ENCODE results near the gene PHF21A. TPM values are rescaled to one million over a fixed set of nuclear protein-coding genes. Genes with fewer than 3 reads are reported as not detected.

PHF21A gene
- total RNA-seq, 1 donor from 2014 or later: 35.9 TPM

GRCh38 chr11:45918331-45918941 lies 202.8 kb downstream of the PHF21A start:
- peaks cover 2% of the 10 kb centered on the region for H3K36me3 Mint-ChIP-seq (ENCODE audit: low read depth)
- peak overlapping the region; percentile 96 for H3K27ac Mint-ChIP-seq (ENCODE audit: unreplicated experiment)
- H3K4me1 Mint-ChIP-seq (ENCODE audit: low read depth): peaks cover 19% of the 10 kb centered on the region
- DNase-seq (ENCODE audit: low spot score): peak; percentile 94
- no peak for TF ChIP-seq CTCF (IDR thresholded peaks at IDR 0.05)
- H3K4me3 Mint-ChIP-seq (ENCODE audit: unreplicated experiment): peak overlapping the region; percentile 89
- H3K27me3 Mint-ChIP-seq (ENCODE audit: low read depth): peaks cover 9% of the 10 kb centered on the region
- H3K9me3 Mint-ChIP-seq (ENCODE audit: low read depth): no peaks in the 10 kb centered on the region

GRCh38 chr11:45917623-45918330 lies 203.5 kb downstream of the PHF21A start, which contains the start of gene PEX16:
TSS of gene PEX16 (minus strand) at chr11:45917877. CDS start at chr11:45917811, 66 bp downstream.
- Mint-ChIP-seq H3K36me3 (ENCODE audit: low read depth) (peaks cover 2% of the 10 kb centered on the region), H3K4me3 (ENCODE audit: unreplicated experiment) (peak within 1 kb of the TSS; percentile 89), H3K9me3 (ENCODE audit: low read depth) (no peaks in the 10 kb centered on the region), H3K27me3 (ENCODE audit: low read depth) (peaks cover 5% of the 10 kb centered on the region), H3K4me1 (ENCODE audit: low read depth) (peaks cover 16% of the 10 kb centered on the region), H3K27ac (ENCODE audit: unreplicated experiment) (peak within 1 kb of the TSS; percentile 96)
- DNase-seq (ENCODE audit: low spot score): peak; percentile 100
- TF ChIP-seq CTCF (IDR thresholded peaks at IDR 0.05): no peak

- no peak for TF ChIP-seq CTCF (IDR thresholded peaks at IDR 0.05)
- H3K9me3 Mint-ChIP-seq (ENCODE audit: low read depth): no peaks in the 10 kb centered on the region
Measured at GRCh38 chr11:45917286-45917622, 204.0 kb downstream of the PHF21A start.

GRCh38 chr11:45915446-45915845 lies 205.8 kb downstream of the PHF21A start:
- H3K4me1 Mint-ChIP-seq (ENCODE audit: low read depth): peaks cover 12% of the 10 kb centered on the region
- no peak for TF ChIP-seq CTCF (IDR thresholded peaks at IDR 0.05)
- H3K27ac Mint-ChIP-seq (ENCODE audit: unreplicated experiment): no peak overlapping the region
- peaks cover 8% of the 10 kb centered on the region for H3K36me3 Mint-ChIP-seq (ENCODE audit: low read depth)
- no peak overlapping the region for H3K4me3 Mint-ChIP-seq (ENCODE audit: unreplicated experiment)
- no peaks in the 10 kb centered on the region for H3K27me3 Mint-ChIP-seq (ENCODE audit: low read depth)
- no peak for DNase-seq (ENCODE audit: low spot score)
- H3K9me3 Mint-ChIP-seq (ENCODE audit: low read depth): no peaks in the 10 kb centered on the region

More at GRCh38 chr11:45917286-45917622, 204.0 kb downstream of the PHF21A start:
- Mint-ChIP-seq H3K4me1 (ENCODE audit: low read depth) (peaks cover 16% of the 10 kb centered on the region), H3K4me3 (ENCODE audit: unreplicated experiment) (peak overlapping the region; percentile 89), H3K27me3 (ENCODE audit: low read depth) (peaks cover 5% of the 10 kb centered on the region), H3K27ac (ENCODE audit: unreplicated experiment) (peak overlapping the region; percentile 96), H3K36me3 (ENCODE audit: low read depth) (peaks cover 2% of the 10 kb centered on the region)
- no peak for DNase-seq (ENCODE audit: low spot score)

- H3K27me3 Mint-ChIP-seq (ENCODE audit: low read depth): no peaks in the 10 kb centered on the region
- H3K4me1 Mint-ChIP-seq (ENCODE audit: low read depth): peaks cover 12% of the 10 kb centered on the region
- H3K4me3 Mint-ChIP-seq (ENCODE audit: unreplicated experiment): no peak overlapping the region
- no peak for TF ChIP-seq CTCF (IDR thresholded peaks at IDR 0.05)
- H3K36me3 Mint-ChIP-seq (ENCODE audit: low read depth): peaks cover 8% of the 10 kb centered on the region
- H3K27ac Mint-ChIP-seq (ENCODE audit: unreplicated experiment): no peak overlapping the region
- DNase-seq (ENCODE audit: low spot score): no peak
- no peaks in the 10 kb centered on the region for H3K9me3 Mint-ChIP-seq (ENCODE audit: low read depth)
Measured at GRCh38 chr11:45913942-45914635, 207.2 kb downstream of the PHF21A start.

Measured in chondrocyte (in vitro differentiated cells).